GM21360 (cell line): ENCODE results near the gene TBC1D2.

Source experiments
- ATAC-seq: cut with Tn5 transposase; IDR thresholded peaks from one replicate; pipeline ENCODE4 v1.9.1; 2021; ENCODE audit warnings: mild to moderate bottlenecking, moderate library complexity; ENCODE audit not compliant: unreplicated experiment

TBC1D2 gene

GRCh38 chr9:98172604-98173003 is 82.8 kb downstream of the TBC1D2 start:
- no peak for ATAC-seq

- ATAC-seq = no peak
Measured at GRCh38 chr9:98171176-98171925, 84.1 kb downstream of the TBC1D2 start.

GRCh38 chr9:98168941-98169488 is 86.4 kb downstream of the TBC1D2 start:
- ATAC-seq = peak; percentile 97

GRCh38 chr9:98168153-98168780 is 87.2 kb downstream of the TBC1D2 start:
- no peak for ATAC-seq

- no peak for ATAC-seq
Measured at GRCh38 chr9:98164912-98165311, 90.5 kb downstream of the TBC1D2 start.

- no peak for ATAC-seq
Measured at GRCh38 chr9:98162613-98163012, 92.8 kb downstream of the TBC1D2 start.

GRCh38 chr9:98161851-98162250 is 93.6 kb downstream of the TBC1D2 start:
- ATAC-seq = no peak

GRCh38 chr9:98159790-98160189 is 95.7 kb downstream of the TBC1D2 start:
- no peak for ATAC-seq

- no peak for ATAC-seq
Measured at GRCh38 chr9:98159301-98159700, 96.1 kb downstream of the TBC1D2 start.

GRCh38 chr9:98158071-98158831 is 97.2 kb downstream of the TBC1D2 start:
- ATAC-seq = no peak

GRCh38 chr9:98157372-98157771 is 98.1 kb downstream of the TBC1D2 start:
- ATAC-seq = no peak

GRCh38 chr9:98154678-98155077 is 100.8 kb downstream of the TBC1D2 start:
- ATAC-seq = no peak

GRCh38 chr9:98152526-98152925 is 102.9 kb downstream of the TBC1D2 start:
- ATAC-seq = no peak

GRCh38 chr9:98150721-98151120 is 104.7 kb downstream of the TBC1D2 start:
- ATAC-seq = no peak

GRCh38 chr9:98150164-98150563 is 105.3 kb downstream of the TBC1D2 start:
- no peak for ATAC-seq

GRCh38 chr9:98149422-98149821 is 106.0 kb downstream of the TBC1D2 start:
- no peak for ATAC-seq
